GM19025 (cell line): ENCODE results near the gene SMG1.
"Not testable (repeated sequence)": the region's sequence is repeated elsewhere in the genome, so short reads cannot be mapped to it uniquely, and the experiment has no call there.

Source experiments
- ATAC-seq: cut with Tn5 transposase; IDR thresholded peaks from one replicate; pipeline ENCODE4 v1.9.1; 2021; ENCODE audit warnings: mild to moderate bottlenecking, low read depth, moderate library complexity; ENCODE audit not compliant: unreplicated experiment

SMG1 gene

DNA sequence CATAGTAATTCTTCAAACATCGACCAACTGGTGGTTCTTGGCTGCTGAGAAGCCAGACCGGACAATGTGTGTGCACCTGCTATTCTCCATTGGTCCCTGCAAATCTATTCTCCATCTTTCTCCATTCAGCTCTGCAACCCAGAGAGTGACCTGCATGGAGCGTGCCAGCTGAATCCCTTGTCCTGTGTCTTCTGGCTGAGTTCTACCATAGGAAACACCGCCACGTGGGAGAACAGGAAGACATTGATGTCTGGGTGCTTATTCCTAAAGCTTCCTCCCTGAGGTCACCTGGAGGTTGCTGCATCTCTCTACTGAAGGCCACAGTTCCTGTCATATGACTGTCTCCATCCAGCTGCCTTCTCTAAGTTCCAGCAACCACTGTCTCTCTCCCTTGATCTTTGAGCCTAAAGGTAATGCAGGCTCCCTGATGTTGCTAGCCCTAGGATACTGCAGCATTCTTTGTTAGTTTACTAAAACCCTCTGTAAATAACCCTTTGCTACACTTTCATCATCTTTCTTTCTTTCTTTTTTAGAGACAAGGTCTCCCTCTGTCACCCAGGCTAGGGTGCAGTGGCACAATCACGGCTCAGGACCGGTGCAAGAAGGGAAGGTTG lies 10.6 kb upstream of the SMG1 start:
- no peak for ATAC-seq

DNA sequence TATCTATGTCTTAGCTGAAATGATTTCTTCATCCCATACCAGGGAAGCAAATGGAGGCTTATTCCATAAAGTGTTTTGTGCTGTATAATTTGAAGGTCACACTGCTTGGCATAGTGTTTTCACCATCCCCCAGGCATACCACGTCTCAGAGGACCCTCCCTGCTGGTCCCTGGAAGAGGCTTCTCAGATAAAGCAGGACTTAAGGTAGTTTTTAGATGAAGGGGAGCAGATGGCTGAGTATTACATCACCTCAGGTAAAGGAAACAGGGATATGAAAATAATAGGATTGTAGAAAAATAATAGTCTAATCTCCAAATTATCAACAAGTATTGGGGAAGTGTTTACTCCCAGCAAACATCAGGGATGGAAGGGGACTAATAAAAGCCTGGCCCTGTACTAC lies 7.3 kb upstream of the SMG1 start:
- ATAC-seq = no peak

DNA sequence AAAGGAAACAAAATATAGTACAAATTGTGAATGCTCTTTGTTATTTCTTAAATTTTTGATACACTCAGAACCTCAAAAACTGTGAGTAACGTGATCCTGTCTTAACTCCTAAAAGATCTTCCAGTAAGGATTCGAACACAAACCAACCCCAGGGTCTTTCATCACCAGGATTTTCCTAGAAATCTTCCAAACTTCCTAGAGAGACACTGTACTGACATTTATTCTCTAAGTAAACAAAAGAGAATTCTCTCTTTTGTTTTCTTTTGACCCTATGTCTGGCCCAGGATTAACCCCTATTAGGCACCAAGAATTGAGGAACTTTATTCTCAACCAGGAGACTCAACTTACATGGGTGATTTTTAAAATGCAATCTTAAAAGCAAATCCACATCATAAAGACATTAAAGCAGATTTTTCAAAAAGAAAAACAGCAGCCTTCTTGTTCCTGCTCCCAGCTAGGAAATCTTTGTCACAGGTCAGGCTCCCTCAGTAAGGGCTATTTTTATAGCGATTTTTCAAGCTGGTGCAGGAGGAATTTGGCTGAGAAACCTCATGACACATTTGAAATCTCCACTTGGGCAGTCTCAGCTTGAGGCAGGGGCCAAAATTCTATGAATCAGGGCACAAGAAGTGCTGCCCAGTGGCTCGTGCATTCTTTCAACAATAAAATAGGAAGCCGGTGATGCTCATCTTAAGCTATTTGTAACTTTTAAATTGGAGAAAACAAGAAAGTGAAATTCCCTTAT lies 6.2 kb upstream of the SMG1 start:
- no peak for ATAC-seq

DNA sequence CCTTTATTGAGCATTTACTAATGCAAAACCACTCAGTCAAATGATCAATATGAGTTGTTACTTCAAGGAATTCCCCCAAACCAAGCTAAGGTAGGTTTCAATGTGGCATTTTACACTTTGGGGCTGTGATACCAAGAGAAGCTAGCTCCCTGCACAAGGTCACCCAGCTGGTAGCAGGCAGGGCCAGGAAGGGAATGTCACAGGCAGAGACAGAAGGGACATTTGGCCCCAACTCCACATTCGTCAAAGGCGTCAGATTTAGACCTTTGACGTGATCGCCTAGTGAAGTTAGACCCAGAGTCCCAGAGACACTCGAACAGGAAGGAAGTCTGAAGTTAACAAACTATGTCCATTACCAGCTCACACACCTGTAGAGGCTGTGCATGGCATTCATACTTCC lies 5.5 kb upstream of the SMG1 start:
- no peak for ATAC-seq

DNA sequence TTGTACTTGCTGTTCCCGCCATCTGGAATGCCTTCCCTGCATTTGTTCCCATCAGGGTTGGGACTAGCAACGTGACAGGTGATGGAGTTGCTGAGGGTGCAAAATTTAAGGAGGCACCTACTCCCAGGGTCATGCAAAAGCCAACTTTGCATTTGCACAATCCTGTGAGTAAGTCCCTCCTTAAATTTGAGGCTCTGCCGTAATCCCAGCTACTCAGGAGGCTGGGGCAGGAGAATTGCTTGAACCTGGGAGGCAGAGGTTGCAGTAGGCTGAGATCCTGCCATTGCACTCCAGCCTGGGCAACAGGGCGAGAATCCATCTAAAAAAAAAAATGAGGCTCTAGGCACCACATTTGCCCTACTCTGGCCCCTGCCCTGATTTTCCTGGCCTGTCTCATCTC lies 3.9 kb upstream of the SMG1 start:
- not testable (repeated sequence) for ATAC-seq

DNA sequence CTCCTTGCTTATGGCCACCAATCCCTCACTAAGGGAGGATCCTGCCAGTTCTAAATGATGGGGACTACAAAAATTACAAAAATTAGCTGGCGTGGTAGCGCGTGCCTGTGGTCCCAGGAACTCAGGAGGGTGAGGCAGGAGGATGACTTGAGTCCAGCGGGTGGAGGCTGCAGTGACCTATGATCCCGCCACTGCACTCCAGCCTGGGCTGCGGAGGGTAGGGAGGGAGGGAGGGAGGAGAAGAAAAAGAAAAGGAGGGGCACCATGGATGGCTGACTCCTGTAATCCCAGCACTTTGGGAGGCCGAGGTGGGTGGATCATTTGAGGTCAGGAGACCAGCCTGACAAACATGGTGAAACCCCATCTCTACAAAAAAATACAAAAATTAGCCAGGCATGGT lies 1.9 kb upstream of the SMG1 start:
- not testable (repeated sequence) for ATAC-seq

DNA sequence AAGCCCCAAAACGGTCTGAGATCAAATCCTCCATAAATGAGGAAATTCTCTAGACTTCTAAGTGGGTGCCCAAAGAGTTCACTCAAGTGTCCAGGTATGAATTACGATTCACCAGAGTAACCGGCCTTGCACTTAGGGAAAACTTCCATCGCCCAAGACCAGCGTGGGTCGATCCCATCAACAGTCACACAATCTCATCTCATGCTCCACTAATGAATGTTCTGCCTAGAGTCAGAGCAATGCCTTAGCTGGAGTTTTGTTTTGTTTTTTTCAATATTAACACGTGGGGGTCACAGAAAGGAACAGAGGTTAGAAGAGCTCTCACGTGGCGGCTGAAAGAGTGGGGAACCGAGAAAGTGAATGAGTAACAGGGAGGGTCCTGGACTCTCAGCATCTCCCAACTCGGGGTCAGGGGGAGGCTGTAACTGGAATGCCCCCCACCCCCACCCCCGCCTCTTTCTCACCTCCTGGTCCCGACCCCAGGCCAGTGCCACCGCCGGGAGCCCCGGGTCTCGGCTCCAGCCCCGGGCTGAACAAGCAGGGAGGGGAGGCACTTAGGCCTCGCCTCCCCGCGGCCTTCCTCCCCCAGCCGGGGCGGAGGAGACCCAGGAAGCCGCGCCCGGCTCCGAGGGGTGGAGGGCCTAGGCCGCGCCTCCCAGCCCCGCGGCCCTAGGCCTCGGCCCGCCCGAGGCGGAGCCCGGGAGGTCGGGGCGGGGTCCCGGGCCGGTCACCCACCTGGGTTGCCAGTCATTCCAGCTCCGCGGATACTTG lies 808 bp downstream of the SMG1 start:
- ATAC-seq = peak; percentile 40

DNA sequence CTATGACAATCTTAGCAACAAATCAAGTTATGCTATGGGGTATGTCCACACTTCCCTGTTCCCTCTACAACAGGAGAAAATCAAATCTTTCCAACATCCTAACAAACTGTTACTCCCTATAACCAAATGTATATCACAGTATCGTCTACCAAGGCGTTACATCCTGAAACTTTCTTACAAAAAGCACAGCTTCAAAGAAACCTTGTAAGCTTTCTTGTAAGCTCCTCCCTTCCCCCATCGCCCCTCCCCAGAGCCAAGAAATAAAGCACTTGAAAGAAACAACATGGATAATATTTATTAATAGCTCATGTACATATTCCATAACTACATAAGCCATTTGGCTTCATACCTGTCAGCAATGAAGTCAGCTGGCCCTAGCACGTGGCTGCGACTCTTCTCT lies 2.3 kb downstream of the SMG1 start:
- ATAC-seq = not testable (repeated sequence)

DNA sequence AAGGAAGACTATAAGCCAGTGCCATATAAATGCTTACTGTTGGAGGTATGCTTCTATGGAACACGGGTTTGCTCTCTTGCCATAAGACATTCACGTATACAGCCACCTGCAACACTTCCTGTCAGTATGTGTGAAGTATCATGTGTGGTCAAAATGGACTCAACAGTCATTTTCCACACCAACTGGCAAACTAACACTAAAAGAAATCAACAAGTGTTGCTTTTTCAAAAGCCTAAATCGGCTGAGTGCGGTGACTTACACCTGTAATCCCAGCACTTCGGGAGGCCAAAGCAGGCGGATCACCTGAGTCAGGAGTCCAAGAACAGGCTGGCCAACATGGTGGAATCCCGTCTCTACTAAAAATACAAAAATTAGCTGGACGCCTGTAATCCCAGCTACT lies 3.1 kb downstream of the SMG1 start:
- not testable (repeated sequence) for ATAC-seq

DNA sequence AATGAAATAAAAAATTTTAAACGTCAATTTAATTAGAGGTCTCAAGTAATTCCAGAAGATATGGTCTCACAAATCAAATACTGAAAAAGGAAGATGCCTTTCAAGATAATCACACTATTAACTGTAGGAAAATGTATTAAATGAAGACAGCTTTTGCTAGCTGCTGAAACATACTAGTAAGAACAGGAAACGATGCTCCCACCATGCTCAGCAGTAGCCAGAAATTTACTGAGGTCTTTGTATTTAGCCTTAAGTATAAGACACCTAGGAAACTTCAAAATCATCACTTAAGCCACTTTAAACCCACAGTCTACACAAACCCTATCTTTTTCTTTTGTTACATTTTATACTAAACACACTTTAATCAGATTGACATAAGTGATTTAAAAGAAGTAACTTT lies 16.6 kb downstream of the SMG1 start:
- not testable (repeated sequence) for ATAC-seq

DNA sequence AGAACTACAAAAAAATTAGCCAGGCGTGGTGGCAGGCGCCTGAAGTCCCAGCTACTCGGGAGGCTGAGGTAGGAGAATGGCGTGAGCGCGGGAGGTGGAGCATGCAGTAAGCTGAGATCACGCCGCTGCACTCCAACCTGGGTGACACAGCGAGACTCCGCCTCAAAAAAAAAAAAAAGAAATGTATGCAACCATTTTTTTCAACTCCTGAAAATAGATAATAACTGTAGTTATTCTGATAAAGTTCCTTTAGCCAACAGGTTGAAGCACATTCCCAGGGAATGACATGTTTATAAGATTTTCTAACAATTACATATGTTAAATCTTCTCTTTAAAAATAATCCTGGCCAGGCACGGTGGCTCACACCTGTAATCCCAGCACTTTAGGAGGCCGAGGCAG lies 17.5 kb downstream of the SMG1 start:
- ATAC-seq = not testable (repeated sequence)

DNA sequence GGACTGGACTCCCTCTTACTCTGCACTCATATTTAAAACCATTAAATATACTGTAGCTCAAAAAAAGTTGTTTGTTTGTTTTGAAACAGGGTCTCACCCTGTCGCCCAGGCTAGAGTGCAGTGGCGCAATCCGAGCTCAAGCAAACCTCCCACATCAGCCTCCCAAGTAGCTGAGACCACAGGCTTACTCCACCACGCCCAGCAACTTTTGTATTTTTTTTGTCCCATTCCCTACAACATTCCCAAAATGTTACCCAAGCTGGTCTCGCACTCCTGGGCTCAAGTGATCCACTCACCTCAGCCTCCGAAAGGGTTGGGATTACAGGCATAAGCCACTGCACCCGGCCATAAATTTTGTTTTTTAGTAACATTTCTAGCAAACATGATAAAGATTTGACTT lies 23.4 kb downstream of the SMG1 start:
- not testable (repeated sequence) for ATAC-seq

DNA sequence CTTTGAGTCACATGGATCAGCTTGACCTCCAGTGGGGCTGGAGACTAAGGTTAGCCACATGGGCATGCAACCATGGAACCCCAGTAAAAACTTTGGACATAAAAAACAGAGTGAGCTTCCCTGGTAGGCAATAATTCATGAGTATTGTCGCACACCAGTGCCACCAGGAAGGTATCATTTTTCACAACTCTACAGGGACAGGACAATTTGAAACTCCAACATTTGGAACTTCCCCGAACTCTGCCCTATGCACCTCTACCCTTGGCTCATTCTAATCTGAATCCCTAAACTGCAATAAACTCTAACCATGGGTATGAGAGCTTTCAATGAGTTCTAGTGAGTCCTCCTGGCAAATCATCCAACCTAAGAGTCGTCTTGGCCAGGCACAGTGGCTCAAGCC lies 24.2 kb downstream of the SMG1 start:
- ATAC-seq = not testable (repeated sequence)

DNA sequence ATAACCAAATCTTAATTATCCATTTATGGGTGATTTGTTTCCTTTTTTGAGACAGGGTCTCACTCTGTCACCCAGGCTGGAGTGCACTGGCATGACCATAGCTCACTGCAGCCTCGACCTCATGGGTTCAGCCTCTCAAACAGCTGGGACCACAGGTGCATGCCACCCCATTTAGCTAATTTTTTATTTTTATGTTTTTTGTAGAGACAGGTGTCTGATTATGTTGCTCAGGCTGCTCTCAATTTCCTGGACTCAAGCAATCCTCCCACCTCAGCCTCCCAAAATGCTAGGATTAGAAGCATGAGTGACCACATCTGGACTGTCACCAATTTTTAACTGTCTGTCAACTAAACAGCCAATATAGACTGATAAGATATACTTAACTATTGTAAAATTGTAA lies 25.0 kb downstream of the SMG1 start:
- not testable (repeated sequence) for ATAC-seq

DNA sequence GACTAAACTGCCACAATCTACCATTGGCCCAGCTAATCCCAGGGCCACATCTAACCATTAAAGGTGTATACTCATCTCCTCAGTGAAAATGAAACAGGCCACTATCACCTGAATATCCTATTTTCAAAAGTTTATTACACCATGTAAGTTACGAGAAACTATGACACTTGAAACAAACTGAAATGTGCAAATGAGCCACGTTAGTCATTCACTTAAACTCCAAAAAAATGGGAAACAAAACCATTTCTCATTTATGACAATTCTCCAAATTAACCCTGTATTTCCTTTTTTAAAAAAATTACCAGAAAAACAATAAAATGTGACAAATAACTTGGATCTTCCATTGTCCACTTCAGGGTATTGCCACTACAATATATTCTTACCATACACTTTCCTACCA lies 41.8 kb downstream of the SMG1 start:
- ATAC-seq = not testable (repeated sequence)

DNA sequence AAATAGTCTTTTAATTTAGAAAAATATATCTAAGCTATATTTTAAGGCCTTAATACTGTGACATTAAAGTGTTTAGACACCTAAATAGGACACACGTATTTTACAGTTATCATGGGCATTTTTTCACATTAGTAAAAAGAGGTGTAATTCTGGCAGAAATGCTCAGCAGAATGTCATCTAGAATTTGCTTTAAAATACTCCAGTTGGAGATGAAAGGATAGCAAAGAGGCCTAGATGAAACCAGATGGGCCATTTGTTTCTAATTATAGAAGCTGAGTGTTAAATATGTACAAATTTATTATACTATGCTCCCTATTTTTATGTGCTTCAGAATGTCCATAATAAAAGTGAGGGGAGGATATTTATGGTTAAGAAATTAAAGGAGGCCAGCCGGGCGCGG lies 48.5 kb downstream of the SMG1 start:
- ATAC-seq = not testable (repeated sequence)

DNA sequence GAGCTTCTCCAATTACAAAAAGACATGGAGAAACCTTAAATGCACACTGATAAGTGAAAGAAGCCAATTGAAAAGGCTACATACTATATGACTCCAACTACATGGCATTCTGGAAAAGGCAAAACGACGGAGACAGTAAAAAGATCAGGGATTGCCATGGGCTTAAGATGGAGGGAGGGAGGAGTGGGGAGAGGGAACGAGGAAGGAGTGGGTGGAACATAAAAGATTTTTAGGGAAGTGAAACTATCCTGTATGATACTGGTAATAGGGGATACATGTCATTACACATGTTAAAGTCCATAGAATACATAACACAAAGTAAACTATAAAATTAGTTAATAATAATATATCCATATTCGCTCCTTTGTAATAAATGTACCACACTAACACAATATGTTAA lies 48.9 kb downstream of the SMG1 start:
- not testable (repeated sequence) for ATAC-seq

DNA sequence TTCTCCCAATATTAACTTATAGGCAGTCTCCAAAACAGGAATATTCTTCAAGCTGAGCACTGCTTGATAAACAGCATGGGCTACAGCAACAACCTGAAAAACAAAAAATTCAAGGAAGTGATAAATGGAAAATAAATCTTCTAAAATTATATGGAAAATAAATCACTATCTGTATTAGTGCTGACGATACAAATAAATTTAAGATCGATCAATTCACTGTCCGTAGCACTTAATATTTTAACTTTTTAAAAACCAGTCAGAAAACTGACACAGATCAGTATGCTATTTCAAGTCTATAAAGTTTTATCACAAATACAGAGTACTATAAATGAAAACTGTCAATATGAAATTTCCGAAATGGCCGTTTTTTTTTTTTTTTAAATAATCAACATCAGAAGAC lies 49.9 kb downstream of the SMG1 start:
- not testable (repeated sequence) for ATAC-seq

DNA sequence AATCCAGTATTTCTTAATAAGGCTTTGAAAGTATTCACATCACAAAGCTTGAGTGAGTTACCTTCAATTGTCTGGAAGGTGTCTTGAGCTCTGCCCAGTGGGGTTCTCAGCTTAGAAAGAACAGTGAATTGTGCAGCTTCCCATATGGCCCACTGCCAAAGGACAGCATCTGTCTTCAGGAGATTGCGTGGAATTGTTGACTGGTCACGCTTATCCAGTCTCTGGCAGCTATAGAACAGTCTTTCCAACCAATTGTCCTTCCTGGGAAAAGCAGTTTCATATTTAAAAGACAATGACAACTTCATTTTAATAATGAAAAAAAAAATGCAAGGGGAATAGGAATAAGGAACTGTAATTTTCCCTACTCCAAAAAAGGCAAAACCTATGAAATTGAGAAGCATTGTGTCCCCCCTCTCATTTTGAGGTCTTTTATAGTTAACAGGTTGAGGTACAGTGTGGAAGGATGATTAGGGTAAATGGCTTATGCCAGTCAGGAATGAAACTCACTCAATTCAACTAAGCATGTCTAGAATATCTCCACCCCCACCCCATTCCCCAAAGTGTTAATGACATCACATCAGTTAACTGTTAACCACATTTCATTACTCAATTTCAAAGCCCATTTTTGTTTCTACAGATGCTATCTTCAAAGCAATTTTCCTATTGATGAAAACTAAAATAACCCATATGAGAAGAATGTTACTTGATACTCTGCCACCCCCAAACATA lies 57.0 kb downstream of the SMG1 start:
- ATAC-seq = not testable (repeated sequence)

DNA sequence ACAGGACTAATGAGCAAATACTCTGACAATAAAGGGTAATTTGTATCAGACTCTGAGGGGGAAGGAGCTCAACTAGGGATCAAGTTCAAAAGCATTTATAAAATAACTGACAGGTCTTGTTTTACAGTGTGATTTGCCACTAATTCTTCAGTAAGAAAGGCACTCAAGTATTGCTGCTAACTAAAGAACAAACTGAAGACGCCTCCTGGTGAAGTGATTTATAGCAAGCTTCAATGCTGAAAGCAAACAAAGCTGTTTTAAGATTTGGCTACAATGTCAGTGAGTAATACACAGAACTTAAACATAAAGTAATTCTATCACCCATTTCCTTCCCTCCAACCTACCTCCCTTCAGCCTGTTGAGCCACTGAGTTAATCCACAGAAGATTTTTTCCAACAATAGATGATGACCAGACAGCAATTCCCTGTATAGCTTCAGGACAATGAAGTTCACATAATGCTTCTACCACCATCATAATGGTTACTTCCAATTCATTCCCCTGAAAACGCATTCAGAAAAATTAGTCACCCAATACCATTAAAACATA lies 59.9 kb downstream of the SMG1 start:
- ATAC-seq = not testable (repeated sequence)

DNA sequence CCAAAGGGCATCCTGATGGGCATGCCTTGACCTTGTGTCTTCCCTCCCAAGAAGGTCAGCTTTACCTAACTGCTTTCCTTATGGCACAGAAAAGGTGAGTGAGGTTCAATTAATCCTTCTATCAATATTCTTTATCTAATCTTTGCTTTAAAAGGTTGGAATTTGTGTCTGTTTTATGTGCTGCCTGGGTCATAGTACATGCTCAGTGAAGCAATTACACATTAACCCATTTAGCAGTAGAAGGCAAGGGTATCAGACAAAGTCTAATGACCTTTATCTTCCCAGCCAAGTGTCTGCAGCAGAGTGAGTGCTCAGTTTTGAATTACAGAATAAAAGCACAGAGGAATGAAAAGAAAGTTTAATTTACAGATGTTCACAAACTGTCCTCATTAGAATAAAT lies 63.3 kb downstream of the SMG1 start:
- not testable (repeated sequence) for ATAC-seq
